GM21825 (cell line): Measurements from ENCODE around the gene ZNF423.

ENCODE experiments used
- ATAC-seq: cut with Tn5 transposase; IDR thresholded peaks from one replicate; pipeline ENCODE4 v1.9.1; 2021; ENCODE audit warnings: mild to moderate bottlenecking, moderate library complexity; ENCODE audit not compliant: unreplicated experiment

Gene ZNF423

GRCh38 chr16:49543631-49543946, 312.3 kb downstream of the ZNF423 start:
- ATAC-seq, result no peak

DNA sequence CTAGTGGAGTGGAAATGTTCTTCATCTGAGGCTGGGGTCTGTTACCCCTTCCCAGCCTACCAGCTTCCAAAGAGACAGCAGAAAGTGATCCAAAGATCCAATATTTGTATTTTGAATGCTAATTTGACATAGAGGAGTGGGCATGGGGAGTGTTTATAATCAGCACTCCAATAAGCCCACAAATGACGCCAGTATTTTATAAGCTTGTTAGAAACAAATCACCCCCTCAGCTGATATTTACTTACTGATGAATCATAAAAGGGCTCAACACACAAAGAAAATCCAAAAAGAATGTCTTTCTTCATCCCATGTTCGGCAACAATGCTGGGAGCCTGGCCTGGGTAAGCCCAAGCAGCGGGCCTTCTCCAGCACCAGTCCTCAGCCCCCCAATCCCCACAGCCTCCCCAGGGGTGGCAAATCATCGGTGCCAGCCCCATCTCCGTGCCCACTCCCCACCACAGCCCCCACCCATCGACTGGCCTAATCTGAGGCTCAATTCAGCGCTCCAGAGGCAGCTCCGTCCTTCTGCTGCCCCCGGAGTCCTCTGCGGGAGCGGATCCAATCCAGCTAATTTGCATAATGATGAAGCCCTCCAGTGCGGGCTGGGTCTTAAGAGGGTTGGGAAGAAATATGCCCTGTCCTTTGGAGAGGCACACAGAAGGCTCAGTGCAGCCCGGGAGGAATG, 312.8 kb downstream of the ZNF423 start:
- no peak for ATAC-seq

DNA sequence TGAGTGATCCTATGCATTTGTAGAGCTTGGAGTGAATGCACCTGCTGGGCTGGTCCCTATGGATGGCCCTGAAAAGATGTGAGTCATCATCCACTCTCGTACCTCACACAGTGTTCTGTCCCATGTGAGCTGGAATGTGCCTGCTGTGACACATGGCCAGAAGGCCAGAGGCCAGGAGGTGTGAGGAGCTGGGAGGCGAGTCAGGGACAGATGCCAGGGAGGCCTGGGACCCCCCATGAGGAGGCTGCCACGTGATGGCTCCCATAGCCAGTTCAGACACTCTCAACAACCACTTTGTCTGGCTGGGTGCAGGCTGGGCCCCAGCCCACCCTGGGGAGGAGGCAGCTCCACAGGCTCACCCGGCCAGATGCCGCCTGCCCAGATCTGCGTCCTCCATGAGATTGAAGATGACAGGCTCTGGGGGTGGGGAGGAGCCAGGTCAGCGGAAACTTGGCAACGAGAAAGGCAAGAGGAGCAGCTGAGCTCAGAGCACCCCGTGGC, 313.5 kb downstream of the ZNF423 start:
- no peak for ATAC-seq

GRCh38 chr16:49540836-49541235, 315.1 kb downstream of the ZNF423 start:
- no peak for ATAC-seq

DNA sequence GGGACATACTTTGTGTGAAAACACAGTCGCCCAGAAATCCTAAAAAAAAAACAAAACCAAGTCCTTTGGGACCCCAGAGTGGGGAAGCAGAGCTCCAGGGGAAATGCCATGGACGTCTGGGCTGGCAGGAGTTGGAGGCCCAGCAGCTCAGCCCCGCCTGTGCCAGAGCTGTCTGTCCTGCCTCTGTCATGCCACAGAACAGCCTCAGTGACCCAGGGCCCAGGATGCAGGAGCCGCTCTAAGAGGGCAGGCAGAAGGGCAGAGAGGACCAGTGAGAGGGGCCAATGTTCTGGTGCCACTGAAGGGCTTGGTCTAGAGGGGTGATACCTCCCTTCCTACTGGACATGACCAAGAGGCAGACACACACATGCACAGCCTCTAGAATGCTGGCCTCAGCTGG, 316.2 kb downstream of the ZNF423 start:
- ATAC-seq, result no peak

GRCh38 chr16:49537924-49538459, 317.9 kb downstream of the ZNF423 start:
- no peak for ATAC-seq

GRCh38 chr16:49534901-49535610, 320.9 kb downstream of the ZNF423 start:
- no peak for ATAC-seq

DNA sequence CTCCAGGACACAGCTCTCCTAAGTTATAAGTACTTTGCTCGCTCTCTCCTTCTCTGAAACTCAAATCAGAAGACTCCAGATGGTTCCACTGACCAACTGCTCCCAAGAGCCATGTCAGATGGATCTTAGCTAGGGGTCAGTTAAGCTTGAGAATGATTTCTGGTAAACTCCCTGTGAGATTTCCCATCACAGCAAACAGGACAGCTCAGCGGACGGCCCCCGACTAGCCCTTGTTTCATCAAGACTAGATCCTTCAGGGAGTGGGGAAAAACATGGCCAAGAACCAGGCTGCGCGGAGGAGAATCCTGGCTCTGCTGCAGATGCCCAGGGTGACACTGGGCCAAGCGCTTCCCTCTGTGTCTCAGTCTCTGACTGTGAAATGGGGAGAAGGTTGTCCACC, 322.5 kb downstream of the ZNF423 start:
- no peak for ATAC-seq

GRCh38 chr16:49532873-49533272, 323.0 kb downstream of the ZNF423 start:
- ATAC-seq, result no peak

DNA sequence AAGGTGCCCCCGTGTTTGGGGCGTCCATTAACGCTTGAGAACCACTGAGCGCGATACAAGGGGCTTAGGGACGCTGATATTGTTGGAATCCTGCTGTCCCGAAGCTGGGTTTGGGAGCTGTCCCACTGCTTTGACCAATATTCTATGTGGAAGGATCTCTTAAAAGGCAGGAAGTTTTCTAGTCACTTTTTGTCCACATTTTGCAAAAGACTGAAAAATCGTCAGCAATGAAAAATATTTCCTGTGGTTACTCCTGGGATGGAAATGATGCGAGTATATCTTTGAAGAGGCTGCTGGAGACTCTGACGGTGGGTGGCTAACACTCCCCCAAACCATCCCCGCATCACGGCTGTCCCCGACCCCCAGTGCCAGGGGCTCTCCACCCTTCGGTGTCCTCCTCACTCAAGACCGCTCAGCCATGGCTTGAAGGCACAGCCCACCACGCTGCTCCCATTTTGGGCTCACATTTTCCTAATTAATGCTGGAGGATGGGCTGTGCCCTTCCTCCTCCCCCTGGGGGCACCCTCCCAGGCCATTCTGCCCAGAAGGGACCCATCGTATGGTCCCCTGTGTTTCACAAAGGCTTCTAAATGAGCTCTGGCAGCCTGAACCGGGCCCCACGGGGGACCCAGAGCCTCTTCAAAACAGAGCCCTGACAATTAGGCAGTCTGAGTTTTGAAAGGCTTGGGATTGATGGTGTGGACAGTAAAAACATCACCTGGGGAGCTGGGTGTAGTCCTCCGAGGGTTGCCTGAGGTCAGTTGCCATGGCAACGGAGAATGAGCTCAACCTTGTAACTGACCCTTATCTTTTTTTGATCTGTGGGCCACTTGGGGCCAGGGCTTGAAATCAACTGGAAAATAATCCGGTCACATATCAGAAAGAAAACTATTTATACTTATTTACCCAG, 323.7 kb downstream of the ZNF423 start:
- no peak for ATAC-seq

- ATAC-seq, result no peak
Observed at GRCh38 chr16:49531425-49531824, 324.5 kb downstream of the ZNF423 start.

DNA sequence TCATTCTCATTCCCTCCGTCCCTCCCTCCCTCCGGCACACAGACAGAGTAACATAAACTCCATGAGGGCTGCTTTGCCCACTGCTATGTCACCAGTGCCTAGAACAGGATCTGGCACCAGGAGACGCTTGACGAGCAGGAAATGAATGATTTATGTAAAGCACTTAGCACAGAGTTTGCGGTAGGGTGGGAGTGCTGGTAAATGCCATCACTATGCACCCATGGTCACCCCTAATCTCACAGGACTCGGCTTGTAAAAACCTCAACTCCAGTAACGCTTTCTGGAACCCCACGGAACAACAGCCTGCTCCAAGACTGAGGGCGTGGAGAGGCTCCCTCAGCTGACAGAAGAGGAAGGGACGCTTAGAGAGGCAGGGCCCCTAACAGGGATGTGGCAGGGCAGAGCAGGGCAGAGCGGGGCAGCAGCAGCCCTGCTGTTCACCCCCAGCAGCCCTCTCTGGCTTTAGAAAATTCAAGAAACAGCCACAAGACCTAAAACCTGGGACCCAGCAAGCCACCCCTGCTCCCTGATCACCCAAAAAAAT, 325.4 kb downstream of the ZNF423 start:
- no peak for ATAC-seq

GRCh38 chr16:49529411-49530045, 326.4 kb downstream of the ZNF423 start:
- no peak for ATAC-seq

- ATAC-seq, result no peak
Observed at GRCh38 chr16:49528866-49529288, 327.0 kb downstream of the ZNF423 start.

- ATAC-seq, result no peak
Observed at GRCh38 chr16:49528060-49528865, 327.6 kb downstream of the ZNF423 start.

- no peak for ATAC-seq
Observed at GRCh38 chr16:49527611-49528010, 328.3 kb downstream of the ZNF423 start.

DNA sequence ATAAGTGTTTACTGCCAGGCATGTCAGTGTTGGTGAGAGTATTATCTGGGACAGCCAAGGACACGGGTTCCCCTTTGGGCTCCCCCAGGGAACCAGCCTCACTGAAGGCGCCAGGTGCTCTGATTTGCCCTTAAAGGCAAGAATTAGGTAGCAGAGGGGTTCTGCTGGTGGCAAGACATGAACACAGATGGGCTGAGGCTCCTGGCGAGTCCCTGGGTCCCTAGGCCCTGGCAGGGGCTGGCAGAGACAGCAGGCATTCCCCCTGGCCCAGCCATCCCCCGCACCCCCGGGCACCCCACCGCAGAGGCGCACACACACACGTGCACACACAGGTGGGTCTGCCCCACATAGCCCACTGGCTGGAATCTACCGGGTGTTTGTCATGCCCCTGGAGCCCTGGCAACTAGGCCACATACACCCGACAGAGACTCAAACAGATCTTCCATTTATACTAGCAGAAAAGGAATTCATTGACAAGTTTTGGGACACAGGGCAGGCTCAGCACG, 329.0 kb downstream of the ZNF423 start:
- no peak for ATAC-seq

DNA sequence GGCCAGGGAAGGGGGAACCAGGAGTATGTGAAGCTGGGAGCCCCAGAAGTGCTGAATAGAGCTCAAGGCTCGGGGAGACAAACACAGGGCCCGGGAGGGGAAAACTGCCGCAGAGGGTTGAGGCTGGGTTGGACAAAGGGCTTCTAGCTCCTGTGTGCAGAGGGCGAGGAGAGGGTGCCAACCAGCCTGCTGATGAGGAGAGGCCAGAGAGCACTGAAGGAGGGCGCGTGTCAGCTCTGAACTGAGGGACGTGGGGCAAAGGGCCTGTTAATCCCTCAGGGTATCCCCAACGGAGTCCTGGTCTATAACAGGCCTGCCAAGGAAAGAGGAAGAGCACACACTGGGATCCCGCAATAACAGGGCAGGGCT, 331.0 kb downstream of the ZNF423 start:
- ATAC-seq, result no peak

- ATAC-seq, result no peak
Observed at GRCh38 chr16:49524216-49524946, 331.5 kb downstream of the ZNF423 start.
